ENCODE data around the gene SAMD3.
"Not testable (repeated sequence)": the region's sequence is repeated elsewhere in the genome, so short reads cannot be mapped to it uniquely, and the experiment has no call there.

The SAMD3 gene

GRCh38 chr6:130170160-130170559 is 52.6 kb downstream of the SAMD3 start:
- DNase-seq: not testable (repeated sequence)

GRCh38 chr6:130167655-130168054 is 55.1 kb downstream of the SAMD3 start:
- no peak for DNase-seq

- DNase-seq: no peak
Observed at GRCh38 chr6:130164251-130164650, 58.5 kb downstream of the SAMD3 start.

GRCh38 chr6:130163266-130163665 is 59.5 kb downstream of the SAMD3 start:
- no peak for DNase-seq

GRCh38 chr6:130162421-130162820 is 60.3 kb downstream of the SAMD3 start:
- no peak for DNase-seq

- no peak for DNase-seq
Observed at GRCh38 chr6:130161683-130162404, 60.9 kb downstream of the SAMD3 start.

GRCh38 chr6:130159956-130160355 is 62.8 kb downstream of the SAMD3 start:
- DNase-seq: no peak

- no peak for DNase-seq
Observed at GRCh38 chr6:130158548-130158947, 64.2 kb downstream of the SAMD3 start.

- no peak for DNase-seq
Observed at GRCh38 chr6:130158056-130158455, 64.7 kb downstream of the SAMD3 start.

GRCh38 chr6:130156908-130157307 is 65.8 kb downstream of the SAMD3 start:
- no peak for DNase-seq

GRCh38 chr6:130152908-130153510 is 69.7 kb downstream of the SAMD3 start:
- no peak for DNase-seq

- DNase-seq: no peak
Observed at GRCh38 chr6:130150906-130151305, 71.8 kb downstream of the SAMD3 start.

- DNase-seq: not testable (repeated sequence)
Observed at GRCh38 chr6:130149016-130149415, 73.7 kb downstream of the SAMD3 start.

- no peak for DNase-seq
Observed at GRCh38 chr6:130148181-130148580, 74.6 kb downstream of the SAMD3 start.

- no peak for DNase-seq
Observed at GRCh38 chr6:130147111-130147510, 75.6 kb downstream of the SAMD3 start.

GRCh38 chr6:130143709-130144108 is 79.0 kb downstream of the SAMD3 start:
- no peak for DNase-seq

- DNase-seq: no peak
Observed at GRCh38 chr6:130140084-130140483, 82.7 kb downstream of the SAMD3 start.

- DNase-seq: no peak
Observed at GRCh38 chr6:130138909-130139242, 83.9 kb downstream of the SAMD3 start.

- DNase-seq: no peak
Observed at GRCh38 chr6:130138116-130138908, 84.4 kb downstream of the SAMD3 start.

- DNase-seq: no peak
Observed at GRCh38 chr6:130136798-130137197, 86.0 kb downstream of the SAMD3 start.

- no peak for DNase-seq
Observed at GRCh38 chr6:130134582-130134981, 88.2 kb downstream of the SAMD3 start.

GRCh38 chr6:130132286-130132701 is 90.5 kb downstream of the SAMD3 start:
- DNase-seq: no peak

GRCh38 chr6:130129762-130130246 is 92.9 kb downstream of the SAMD3 start:
- DNase-seq: no peak

- no peak for DNase-seq
Observed at GRCh38 chr6:130128326-130128725, 94.4 kb downstream of the SAMD3 start.

All from kidney glomerular epithelial cell (primary cell).